Body of pancreas (tissue), 4 donors: ENCODE measurements around the gene TBC1D14.

Experiments used
- POLR2A ChIP-seq, 3 donors: fragments of 450-650 bp; IDR thresholded peaks; one replicate each; pipeline ENCODE4 v1.6.1; 2016; ENCODE audit warnings: antibody characterized with exemption in 3 of 3, mild to moderate bottlenecking in 2 of 3
- TF ChIP-seq, protein P1 (sequence below), 7 experiments: fragments of 450-650 bp in 4 of 7; fragments of 200-600 bp in 3 of 7; sonication (generic) in 3 of 7; IDR thresholded peaks; one replicate each; pipeline ENCODE4 v1.5.1; 2016 to 2019; ENCODE audit warnings: antibody characterized with exemption in 7 of 7

DNA sequence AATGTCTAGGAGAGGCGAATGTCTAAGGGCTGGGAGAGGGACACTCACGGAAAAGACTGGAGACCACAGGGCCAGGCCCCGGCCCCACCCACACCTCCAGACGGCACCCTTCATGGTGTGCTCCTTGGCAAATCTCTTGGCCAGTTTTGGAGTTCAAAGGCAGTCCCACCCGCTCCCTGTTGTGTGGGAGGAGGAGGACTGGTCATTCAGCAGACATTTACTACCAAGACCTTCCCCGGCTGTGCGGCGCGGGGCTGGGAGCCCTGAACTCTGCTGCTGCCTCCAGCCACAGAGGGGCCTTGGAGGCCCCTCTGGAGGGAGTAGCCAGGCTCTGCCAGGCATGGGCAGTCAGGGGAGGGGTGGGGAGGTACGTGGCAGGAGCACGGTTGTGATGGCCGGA is 8.7 kb upstream of the TBC1D14 start:
- TF ChIP-seq, protein P1, sequence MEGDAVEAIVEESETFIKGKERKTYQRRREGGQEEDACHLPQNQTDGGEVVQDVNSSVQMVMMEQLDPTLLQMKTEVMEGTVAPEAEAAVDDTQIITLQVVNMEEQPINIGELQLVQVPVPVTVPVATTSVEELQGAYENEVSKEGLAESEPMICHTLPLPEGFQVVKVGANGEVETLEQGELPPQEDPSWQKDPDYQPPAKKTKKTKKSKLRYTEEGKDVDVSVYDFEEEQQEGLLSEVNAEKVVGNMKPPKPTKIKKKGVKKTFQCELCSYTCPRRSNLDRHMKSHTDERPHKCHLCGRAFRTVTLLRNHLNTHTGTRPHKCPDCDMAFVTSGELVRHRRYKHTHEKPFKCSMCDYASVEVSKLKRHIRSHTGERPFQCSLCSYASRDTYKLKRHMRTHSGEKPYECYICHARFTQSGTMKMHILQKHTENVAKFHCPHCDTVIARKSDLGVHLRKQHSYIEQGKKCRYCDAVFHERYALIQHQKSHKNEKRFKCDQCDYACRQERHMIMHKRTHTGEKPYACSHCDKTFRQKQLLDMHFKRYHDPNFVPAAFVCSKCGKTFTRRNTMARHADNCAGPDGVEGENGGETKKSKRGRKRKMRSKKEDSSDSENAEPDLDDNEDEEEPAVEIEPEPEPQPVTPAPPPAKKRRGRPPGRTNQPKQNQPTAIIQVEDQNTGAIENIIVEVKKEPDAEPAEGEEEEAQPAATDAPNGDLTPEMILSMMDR (IDR thresholded peaks at IDR 0.05), result no peak
- no peak for TF ChIP-seq POLR2A (IDR thresholded peaks at IDR 0.05)
